ENCODE results near the gene MLPH. TPM values are rescaled to one million over a fixed set of nuclear protein-coding genes. Genes with fewer than 3 reads are reported as not detected.

Gene MLPH
- total and polyA plus RNA-seq, 8 donors: 61.3 to 657 (median 344) TPM

DNA sequence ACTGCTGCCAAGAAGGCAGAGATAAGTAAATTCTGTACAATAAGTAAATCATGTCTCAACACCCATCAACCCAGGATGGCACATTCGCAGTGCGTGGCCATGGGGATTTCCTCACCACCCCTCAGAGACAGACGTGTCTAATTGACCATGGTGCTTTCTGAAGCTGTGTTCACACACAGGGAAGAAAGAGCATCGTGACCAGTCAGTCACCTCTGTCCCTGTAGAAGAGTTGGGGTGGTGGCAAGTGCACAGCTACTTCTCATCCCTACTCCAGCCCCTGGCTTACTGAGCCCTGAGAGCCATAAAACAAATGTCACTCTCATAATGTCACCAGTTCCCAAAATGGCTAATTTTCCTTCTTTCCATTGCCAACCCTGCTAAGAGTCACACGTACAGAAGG is 31.3 kb upstream of the MLPH start:
- 64 to 91% (median 84%) methylated on average over 4 to 5 of the region's 5 CpGs for WGBS, 5 donors
- Histone ChIP-seq H3K27me3 (peaks cover 0 to 11% (median 0%) of the 10 kb centered on the region in 3 donors), H3K4me1 (peaks cover 0 to 11% (median 0%) of the 10 kb centered on the region in 4 donors), H3K27ac (no peak overlapping the region), H3K36me3 (no peaks in the 10 kb centered on the region), H3K4me3 (no peak overlapping the region), H3K9me3 (no peaks in the 10 kb centered on the region)
- TF ChIP-seq EP300 (IDR thresholded peaks at IDR 0.05) (no peak), POLR2A (IDR thresholded peaks at IDR 0.05) (no peak), POLR2AphosphoS5 (IDR thresholded peaks at IDR 0.05) (no peak)
- TF ChIP-seq, protein P1, sequence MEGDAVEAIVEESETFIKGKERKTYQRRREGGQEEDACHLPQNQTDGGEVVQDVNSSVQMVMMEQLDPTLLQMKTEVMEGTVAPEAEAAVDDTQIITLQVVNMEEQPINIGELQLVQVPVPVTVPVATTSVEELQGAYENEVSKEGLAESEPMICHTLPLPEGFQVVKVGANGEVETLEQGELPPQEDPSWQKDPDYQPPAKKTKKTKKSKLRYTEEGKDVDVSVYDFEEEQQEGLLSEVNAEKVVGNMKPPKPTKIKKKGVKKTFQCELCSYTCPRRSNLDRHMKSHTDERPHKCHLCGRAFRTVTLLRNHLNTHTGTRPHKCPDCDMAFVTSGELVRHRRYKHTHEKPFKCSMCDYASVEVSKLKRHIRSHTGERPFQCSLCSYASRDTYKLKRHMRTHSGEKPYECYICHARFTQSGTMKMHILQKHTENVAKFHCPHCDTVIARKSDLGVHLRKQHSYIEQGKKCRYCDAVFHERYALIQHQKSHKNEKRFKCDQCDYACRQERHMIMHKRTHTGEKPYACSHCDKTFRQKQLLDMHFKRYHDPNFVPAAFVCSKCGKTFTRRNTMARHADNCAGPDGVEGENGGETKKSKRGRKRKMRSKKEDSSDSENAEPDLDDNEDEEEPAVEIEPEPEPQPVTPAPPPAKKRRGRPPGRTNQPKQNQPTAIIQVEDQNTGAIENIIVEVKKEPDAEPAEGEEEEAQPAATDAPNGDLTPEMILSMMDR (IDR thresholded peaks at IDR 0.05): no peak
- intact Hi-C loops (cut with DNase I; ENCODE audit: low total_unique reads): no loop called here
- no peak for DNase-seq

DNA sequence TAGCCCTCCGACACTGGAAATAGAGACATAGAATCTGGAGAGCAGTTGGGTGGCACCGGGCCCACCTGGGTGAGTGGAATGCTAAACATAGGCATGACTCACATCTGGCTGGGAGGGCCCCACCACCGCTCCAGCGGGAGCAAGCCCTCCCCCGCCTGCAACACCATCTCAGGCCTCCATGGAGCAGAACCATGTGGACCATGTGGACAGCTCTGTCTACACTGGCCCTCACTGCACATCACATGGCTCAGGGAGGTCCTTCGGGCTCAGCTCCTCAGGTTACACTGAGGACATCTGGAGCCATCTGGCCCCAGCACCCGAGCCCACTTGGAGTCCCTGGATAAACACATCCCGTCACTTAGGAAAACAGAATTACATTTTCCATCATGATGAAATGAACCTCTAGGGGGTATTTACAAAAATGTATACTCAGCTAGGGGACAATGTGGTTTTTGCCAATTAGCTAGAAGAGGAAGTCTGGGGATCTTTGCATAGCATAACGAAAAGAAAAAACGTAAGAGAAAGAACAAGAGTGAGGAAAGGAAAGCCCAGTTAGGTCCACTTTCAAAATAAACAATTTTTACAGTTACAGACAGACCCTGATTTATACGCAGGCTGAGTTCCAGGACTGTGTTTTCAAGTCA is 30.7 kb upstream of the MLPH start:
- peaks cover 0 to 11% (median 0%) of the 10 kb centered on the region in 3 donors for H3K27me3 ChIP-seq
- no peak overlapping the region for H3K27ac ChIP-seq
- H3K4me1 ChIP-seq: peaks cover 0 to 11% (median 0%) of the 10 kb centered on the region in 4 donors
- intact Hi-C loops (cut with DNase I; ENCODE audit: low total_unique reads): no loop called here
- H3K9me3 ChIP-seq: no peaks in the 10 kb centered on the region
- 44 to 72% (median 64%) methylated on average over 7 to 11 of the region's 11 CpGs for WGBS, 5 donors
- H3K36me3 ChIP-seq: no peaks in the 10 kb centered on the region
- H3K4me3 ChIP-seq: no peak overlapping the region
- TF ChIP-seq, protein P1 (IDR thresholded peaks at IDR 0.05): no peak
- no peak for TF ChIP-seq POLR2AphosphoS5 (IDR thresholded peaks at IDR 0.05)
- TF ChIP-seq EP300 (IDR thresholded peaks at IDR 0.05): no peak
- TF ChIP-seq POLR2A (IDR thresholded peaks at IDR 0.05): no peak
- DNase-seq: peak in 1 of 2 donors; percentile 84

DNA sequence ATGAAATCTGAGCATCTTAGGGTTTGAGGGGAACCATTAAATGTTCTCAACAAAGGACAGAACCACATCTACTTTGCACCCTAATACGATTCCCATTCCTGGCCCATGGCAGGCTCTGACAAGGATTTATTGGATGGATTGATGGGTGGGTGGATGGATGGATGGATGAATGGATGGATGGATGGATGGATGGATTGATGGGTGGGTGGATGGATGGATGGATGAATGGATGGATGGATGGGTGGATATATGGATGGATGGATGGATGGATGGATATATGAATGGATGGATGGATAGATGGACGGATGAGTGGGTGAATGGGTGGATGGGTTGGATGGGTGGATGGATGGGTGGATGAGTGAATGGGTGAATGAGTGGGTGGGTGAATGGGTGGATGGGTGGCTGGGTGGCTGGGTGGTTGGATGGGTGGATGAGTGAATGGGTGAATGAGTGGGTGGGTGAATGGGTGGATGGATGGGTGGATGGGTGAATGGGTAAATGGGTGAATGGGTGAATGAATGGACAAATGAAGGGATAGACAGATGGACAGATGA is 29.6 kb upstream of the MLPH start:
- WGBS, 5 donors: 80 to 90% (median 87%) methylated on average over 2 of the region's 2 CpGs
- Histone ChIP-seq H3K4me1 (peaks cover 0 to 7% (median 0%) of the 10 kb centered on the region in 4 donors), H3K27ac (no peak overlapping the region), H3K4me3 (no peak overlapping the region), H3K9me3 (no peaks in the 10 kb centered on the region), H3K27me3 (peaks cover 0 to 11% (median 0%) of the 10 kb centered on the region in 3 donors), H3K36me3 (no peaks in the 10 kb centered on the region)
- DNase-seq: no peak
- intact Hi-C loops (cut with DNase I; ENCODE audit: low total_unique reads): no loop called here
- TF ChIP-seq EP300 (IDR thresholded peaks at IDR 0.05) (no peak), POLR2A (IDR thresholded peaks at IDR 0.05) (no peak), POLR2AphosphoS5 (IDR thresholded peaks at IDR 0.05) (no peak)
- TF ChIP-seq, protein P1 (IDR thresholded peaks at IDR 0.05): no peak

DNA sequence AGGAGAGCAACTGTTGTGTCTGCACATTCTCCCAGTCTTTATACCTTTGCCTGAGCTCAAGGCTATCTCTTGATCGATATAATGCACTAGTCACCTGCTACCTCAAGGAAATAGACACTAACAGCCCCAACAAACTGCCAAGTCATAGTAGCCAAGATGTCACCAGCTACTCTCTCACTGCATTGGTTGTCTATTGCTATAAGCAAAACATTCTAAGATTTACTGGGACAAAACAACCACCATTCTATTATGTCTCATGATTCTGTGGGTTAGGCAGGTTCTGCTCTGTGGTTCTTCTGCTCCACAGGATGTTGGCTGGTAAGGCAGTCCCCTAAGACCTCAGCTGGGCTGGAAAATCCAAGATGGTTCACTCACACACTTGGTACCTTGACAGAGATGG is 28.5 kb upstream of the MLPH start:
- Histone ChIP-seq H3K4me1 (peaks cover 0 to 7% (median 0%) of the 10 kb centered on the region in 4 donors), H3K4me3 (no peak overlapping the region), H3K27me3 (peaks cover 0 to 11% (median 0%) of the 10 kb centered on the region in 3 donors), H3K27ac (no peak overlapping the region), H3K36me3 (no peaks in the 10 kb centered on the region), H3K9me3 (no peaks in the 10 kb centered on the region)
- DNase-seq: no peak
- intact Hi-C loops (cut with DNase I; ENCODE audit: low total_unique reads): no loop called here
- WGBS, 5 donors: 66 to 75% (median 74%) methylated on average over 1 of the region's 1 CpG
- TF ChIP-seq POLR2A (IDR thresholded peaks at IDR 0.05) (no peak), EP300 (IDR thresholded peaks at IDR 0.05) (no peak), POLR2AphosphoS5 (IDR thresholded peaks at IDR 0.05) (no peak)
- TF ChIP-seq, protein P1 (IDR thresholded peaks at IDR 0.05): no peak
